ENCODE results near the gene CCDC12. TPM values are rescaled to one million over a fixed set of nuclear protein-coding genes. Genes with fewer than 3 reads are reported as not detected.

The CCDC12 gene
- total RNA-seq, 4 donors from 2014 or later: 4.1 to 92.0 (median 41.2) TPM

GRCh38 chr3:46906471-46907058 is 70.0 kb downstream of the CCDC12 start:
- no peak for TF ChIP-seq POLR2A (IDR thresholded peaks at IDR 0.05)
- TF ChIP-seq CTCF (IDR thresholded peaks at IDR 0.05): no peak
- peak in 1 of 2 donors; percentile 13 for DNase-seq
- intact Hi-C loops (cut with DNase I; ENCODE audit: low total_unique reads): loop anchor here (5.0 kb wide), 1 partner anchor 199 kb away; no protein-coding TSS in a partner anchor
- Histone ChIP-seq H3K27me3 (no peaks in the 10 kb centered on the region), H3K9me3 (no peaks in the 10 kb centered on the region), H3K27ac (no peak overlapping the region), H3K36me3 (no peaks in the 10 kb centered on the region), H3K4me3 (no peak overlapping the region), H3K4me1 (peaks cover 0 to 8% of the 10 kb centered on the region in 2 donors)

- Histone ChIP-seq H3K27ac (no peak overlapping the region), H3K4me3 (no peak overlapping the region), H3K4me1 (peaks cover 0 to 8% of the 10 kb centered on the region in 2 donors), H3K27me3 (no peaks in the 10 kb centered on the region), H3K36me3 (no peaks in the 10 kb centered on the region), H3K9me3 (no peaks in the 10 kb centered on the region)
- DNase-seq: peak in 1 of 2 donors; percentile 10
- intact Hi-C loops (cut with DNase I; ENCODE audit: low total_unique reads): loop anchor here (5.0 kb wide), 1 partner anchor 199 kb away; no protein-coding TSS in a partner anchor
- TF ChIP-seq POLR2A (IDR thresholded peaks at IDR 0.05) (no peak), CTCF (IDR thresholded peaks at IDR 0.05) (no peak)
Measured at GRCh38 chr3:46905661-46906451, 70.7 kb downstream of the CCDC12 start.

GRCh38 chr3:46905213-46905560 is 71.4 kb downstream of the CCDC12 start:
- Histone ChIP-seq H3K4me3 (no peak overlapping the region), H3K27ac (no peak overlapping the region), H3K27me3 (no peaks in the 10 kb centered on the region), H3K36me3 (no peaks in the 10 kb centered on the region), H3K4me1 (peaks cover 0 to 8% of the 10 kb centered on the region in 2 donors), H3K9me3 (no peaks in the 10 kb centered on the region)
- no peak for DNase-seq
- no peak for TF ChIP-seq CTCF (IDR thresholded peaks at IDR 0.05)
- no peak for TF ChIP-seq POLR2A (IDR thresholded peaks at IDR 0.05)
- intact Hi-C loops (cut with DNase I; ENCODE audit: low total_unique reads): loop anchor here (5.0 kb wide), 1 partner anchor 198 kb away; no protein-coding TSS in a partner anchor

GRCh38 chr3:46904303-46905212 is 72.0 kb downstream of the CCDC12 start:
- no peak for TF ChIP-seq CTCF (IDR thresholded peaks at IDR 0.05)
- TF ChIP-seq POLR2A (IDR thresholded peaks at IDR 0.05): no peak
- no peak overlapping the region for H3K4me3 ChIP-seq
- DNase-seq: peak in 1 of 2 donors; percentile 15
- no peaks in the 10 kb centered on the region for H3K27me3 ChIP-seq
- no peaks in the 10 kb centered on the region for H3K9me3 ChIP-seq
- intact Hi-C loops (cut with DNase I; ENCODE audit: low total_unique reads): loop anchor here (5.0 kb wide), 1 partner anchor 197 kb away; no protein-coding TSS in a partner anchor
- H3K36me3 ChIP-seq: no peaks in the 10 kb centered on the region
- H3K27ac ChIP-seq: no peak overlapping the region
- H3K4me1 ChIP-seq: peaks cover 0 to 8% of the 10 kb centered on the region in 2 donors

Measured in uterus (tissue), 4 donors.